ENCODE results near the gene IRX3.

DNA sequence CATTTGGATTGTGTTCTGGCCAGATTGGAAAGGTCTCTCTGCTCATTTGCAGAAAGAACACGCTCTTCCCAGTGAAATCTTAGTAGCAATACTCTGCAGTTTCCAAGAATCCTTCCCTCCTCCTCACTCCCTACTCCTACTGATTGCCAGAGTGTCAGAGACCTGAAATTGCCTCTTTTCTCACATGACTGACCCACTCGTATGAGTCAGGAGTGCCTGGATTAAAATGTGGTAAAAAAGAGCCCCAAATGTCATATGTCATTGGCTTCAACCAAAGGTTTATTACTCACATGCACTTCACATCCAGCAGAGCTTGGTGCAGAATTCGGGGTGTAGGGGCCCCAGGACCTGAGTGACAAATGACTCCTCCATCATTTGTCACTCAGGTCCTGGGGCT is 39.7 kb upstream of the IRX3 start:
- TF ChIP-seq, protein P1, sequence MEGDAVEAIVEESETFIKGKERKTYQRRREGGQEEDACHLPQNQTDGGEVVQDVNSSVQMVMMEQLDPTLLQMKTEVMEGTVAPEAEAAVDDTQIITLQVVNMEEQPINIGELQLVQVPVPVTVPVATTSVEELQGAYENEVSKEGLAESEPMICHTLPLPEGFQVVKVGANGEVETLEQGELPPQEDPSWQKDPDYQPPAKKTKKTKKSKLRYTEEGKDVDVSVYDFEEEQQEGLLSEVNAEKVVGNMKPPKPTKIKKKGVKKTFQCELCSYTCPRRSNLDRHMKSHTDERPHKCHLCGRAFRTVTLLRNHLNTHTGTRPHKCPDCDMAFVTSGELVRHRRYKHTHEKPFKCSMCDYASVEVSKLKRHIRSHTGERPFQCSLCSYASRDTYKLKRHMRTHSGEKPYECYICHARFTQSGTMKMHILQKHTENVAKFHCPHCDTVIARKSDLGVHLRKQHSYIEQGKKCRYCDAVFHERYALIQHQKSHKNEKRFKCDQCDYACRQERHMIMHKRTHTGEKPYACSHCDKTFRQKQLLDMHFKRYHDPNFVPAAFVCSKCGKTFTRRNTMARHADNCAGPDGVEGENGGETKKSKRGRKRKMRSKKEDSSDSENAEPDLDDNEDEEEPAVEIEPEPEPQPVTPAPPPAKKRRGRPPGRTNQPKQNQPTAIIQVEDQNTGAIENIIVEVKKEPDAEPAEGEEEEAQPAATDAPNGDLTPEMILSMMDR (IDR thresholded peaks at IDR 0.05), result no peak
- TF ChIP-seq POLR2AphosphoS5 (IDR thresholded peaks at IDR 0.05) (no peak), EP300 (IDR thresholded peaks at IDR 0.05) (no peak), POLR2A (IDR thresholded peaks at IDR 0.05) (no peak)
